Astrocyte (in vitro differentiated cells and primary cell): ENCODE data around the gene EXOSC5.

Experiments
- EZH2 ChIP-seq: IDR thresholded peaks from 2 replicates; pipeline ENCODE4 v1.6.1; 2012; ENCODE audit warnings: mild to moderate bottlenecking, low read length, inconsistent platforms; ENCODE audit not compliant: insufficient read depth
- TF ChIP-seq, protein P1 (sequence below): IDR thresholded peaks from 2 replicates; pipeline ENCODE4 v1.5.1; 2011; ENCODE audit warnings: low read depth, mild to moderate bottlenecking, inconsistent platforms, low read length, moderate library complexity; ENCODE audit not compliant: insufficient read depth

GRCh38 chr19:41426116-41426841 lies 29.1 kb upstream of the EXOSC5 start:
- TF ChIP-seq, protein P1, sequence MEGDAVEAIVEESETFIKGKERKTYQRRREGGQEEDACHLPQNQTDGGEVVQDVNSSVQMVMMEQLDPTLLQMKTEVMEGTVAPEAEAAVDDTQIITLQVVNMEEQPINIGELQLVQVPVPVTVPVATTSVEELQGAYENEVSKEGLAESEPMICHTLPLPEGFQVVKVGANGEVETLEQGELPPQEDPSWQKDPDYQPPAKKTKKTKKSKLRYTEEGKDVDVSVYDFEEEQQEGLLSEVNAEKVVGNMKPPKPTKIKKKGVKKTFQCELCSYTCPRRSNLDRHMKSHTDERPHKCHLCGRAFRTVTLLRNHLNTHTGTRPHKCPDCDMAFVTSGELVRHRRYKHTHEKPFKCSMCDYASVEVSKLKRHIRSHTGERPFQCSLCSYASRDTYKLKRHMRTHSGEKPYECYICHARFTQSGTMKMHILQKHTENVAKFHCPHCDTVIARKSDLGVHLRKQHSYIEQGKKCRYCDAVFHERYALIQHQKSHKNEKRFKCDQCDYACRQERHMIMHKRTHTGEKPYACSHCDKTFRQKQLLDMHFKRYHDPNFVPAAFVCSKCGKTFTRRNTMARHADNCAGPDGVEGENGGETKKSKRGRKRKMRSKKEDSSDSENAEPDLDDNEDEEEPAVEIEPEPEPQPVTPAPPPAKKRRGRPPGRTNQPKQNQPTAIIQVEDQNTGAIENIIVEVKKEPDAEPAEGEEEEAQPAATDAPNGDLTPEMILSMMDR = no peak
- no peak for TF ChIP-seq EZH2
